OCI-M2 (cell line): ENCODE data around the gene KCTD5.
A peak's percentile ranks its signal among the peaks of the same experiment; 100 is the strongest.
"Not testable (repeated sequence)": the region's sequence is repeated elsewhere in the genome, so short reads cannot be mapped to it uniquely, and the experiment has no call there.

Experiments
- DNase-seq: peaks from one replicate; lab custom pipeline; 2025; ENCODE audit not compliant: unreplicated experiment; lab: John Stamatoyannopoulos, UW

The KCTD5 gene, protein sequence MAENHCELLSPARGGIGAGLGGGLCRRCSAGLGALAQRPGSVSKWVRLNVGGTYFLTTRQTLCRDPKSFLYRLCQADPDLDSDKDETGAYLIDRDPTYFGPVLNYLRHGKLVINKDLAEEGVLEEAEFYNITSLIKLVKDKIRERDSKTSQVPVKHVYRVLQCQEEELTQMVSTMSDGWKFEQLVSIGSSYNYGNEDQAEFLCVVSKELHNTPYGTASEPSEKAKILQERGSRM

DNA sequence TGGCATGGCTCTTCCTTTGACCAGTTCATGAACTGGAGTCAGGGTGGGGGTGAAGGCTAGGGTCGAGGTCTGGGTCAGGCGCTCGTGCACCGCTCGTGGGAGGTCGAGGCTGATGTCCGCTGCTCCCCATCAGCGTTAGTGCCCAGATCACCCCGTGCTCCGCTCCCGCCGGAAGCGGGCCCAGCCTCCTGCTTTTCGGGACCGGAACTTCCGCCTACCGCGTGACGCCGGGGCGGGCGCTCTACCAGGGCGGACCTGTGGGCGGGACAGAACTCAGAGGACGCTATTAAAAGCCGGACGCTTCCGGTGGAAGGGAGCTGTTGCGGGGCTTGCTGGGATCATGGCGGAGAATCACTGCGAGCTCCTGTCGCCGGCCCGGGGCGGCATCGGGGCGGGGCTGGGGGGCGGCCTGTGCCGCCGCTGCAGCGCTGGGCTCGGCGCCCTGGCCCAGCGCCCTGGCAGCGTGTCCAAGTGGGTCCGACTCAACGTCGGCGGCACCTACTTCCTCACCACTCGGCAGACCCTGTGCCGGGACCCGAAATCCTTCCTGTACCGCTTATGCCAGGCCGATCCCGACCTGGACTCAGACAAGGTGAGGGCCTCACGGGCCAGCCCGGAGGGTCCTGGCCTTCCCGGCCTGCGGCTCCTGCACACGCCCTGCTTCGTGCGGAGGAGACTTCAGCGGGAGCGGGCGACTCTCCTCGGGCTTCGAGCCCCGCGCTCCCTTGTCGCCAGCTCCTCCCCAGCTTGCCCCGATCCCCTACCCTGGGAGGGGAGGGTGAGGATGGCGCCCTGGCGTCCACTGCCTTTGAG, at the start of gene KCTD5:
KCTD5 (plus strand) TSS at position 315 of the 813 bp plus-strand sequence; CDS start at position 341, 26 bp downstream.
- DNase-seq, result peak; percentile 57

DNA sequence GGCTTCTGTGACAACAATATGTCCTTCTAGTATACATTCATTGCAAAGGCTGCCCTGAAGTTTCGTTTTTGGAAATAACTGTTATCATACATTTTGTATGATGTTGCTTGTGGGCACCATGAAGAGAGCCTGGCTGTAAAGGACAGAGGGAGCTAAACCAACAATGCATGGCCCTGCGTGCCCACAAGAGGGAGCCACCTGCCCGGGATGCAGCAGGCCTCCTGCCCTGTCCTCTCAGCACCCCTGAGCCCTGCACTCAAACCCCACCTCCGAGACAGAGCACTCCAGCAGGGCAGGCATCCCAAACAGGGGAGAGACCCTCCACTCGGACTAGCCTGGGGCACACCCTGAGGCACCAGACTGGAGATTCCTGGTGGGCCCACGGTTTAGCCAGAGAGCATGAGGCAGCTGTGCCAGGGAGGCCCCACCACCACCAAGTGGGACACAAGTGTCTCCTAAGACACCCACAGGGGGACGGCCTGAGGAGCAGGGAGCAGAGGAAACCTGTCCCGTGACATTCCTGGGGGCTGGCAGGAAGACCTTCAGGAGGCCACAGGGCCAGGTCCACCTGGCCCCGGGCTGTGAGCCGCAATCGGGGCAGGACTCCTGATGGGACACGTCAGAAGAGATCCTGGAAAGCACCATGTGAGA, 43.1 kb upstream of the KCTD5 start:
- not testable (repeated sequence) for DNase-seq

DNA sequence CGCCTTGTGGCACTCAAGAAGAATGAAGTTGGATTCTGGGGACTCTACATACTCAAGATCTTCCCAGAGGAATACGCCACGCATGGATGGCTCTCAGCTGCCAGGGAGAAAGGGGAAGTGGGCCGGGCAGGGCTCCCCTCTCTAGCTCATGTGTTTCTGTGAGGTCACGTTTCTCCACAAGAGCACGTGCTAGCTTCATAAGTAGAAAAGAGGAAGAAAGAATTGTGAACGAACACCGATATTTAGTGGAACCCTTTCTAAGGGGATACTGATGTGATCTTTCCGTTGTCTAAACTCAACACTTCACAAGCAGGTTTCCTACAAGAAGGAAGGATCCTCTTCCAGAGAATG, 42.6 kb upstream of the KCTD5 start:
- not testable (repeated sequence) for DNase-seq

DNA sequence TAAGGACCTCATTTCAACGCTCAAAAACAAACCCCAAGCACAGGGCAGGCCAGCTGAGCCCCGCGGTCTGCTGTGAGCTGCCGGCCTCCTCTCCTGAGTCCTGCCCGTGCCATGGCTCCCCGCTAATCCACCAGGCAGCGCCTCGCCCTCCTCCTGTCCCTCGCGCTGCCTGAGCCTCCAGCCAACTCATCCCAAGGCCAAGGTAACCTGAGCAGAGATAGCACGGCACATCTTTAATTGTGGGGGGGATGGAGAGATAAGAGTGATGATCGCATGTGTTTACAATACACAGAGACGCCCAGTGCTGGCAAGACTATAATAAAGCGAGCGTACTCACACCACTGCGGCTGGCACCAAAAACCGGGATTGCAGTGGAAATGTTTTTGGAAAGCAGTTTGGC, 39.8 kb upstream of the KCTD5 start:
- not testable (repeated sequence) for DNase-seq

DNA sequence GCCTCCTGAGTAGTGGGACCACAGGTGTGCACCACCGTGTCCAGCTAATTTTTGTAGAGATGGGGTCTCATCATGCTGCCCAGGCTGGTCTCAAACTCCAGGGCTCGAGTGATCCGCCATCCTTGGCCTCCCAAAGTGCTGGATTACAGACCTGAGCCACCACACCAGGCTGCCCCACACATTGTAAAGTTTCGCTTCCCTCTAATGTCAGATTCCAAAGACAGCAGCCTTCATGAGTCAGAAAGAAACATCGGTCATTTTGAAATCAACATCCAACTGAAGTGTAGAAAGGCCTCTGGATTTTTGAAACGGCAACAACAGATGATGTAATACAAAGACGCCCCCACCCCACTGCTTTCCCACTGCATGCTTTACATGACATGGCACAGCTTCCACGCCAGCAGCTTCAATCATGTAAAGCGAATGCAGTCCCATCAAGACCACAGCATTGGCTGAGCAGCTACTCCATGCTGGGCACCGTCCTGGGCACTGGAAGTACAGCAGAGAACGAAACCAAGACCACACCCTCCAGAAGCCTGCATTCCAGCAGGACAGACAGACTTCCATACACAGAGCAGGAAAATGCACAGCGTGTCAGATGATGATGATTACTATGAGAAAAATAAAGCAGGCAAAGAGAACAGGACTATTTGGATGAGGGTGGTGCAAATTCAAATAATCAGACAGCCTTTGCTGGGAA, 37.4 kb upstream of the KCTD5 start:
- not testable (repeated sequence) for DNase-seq

DNA sequence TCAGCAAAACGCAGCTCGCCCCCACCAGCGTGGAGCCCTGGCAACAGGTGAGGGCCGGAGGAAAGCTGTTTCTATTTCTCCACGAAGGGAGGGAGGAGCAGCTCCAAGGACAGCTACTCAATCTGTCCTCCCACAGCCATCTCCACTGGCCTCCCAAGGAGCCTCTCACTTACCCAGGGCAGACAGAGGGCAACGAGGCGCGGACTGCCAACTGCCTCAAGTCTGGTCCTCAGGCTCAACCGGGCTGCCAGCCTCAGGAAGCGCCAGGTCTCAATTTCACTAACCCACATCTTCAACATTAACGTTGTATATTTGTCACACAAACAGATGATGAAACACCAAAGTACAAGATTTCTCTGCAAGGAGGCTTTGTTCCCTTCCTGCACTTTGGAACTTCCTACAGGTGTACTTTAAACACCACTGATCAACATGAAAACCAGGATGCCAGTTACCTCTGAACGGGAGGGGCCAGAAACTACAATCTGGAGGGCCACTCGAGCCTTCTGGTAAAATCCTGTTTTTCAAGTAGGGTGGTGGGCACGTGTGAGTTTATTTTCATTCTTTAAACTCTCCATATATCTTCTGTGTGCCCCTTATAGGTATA, 31.0 kb upstream of the KCTD5 start:
- not testable (repeated sequence) for DNase-seq

DNA sequence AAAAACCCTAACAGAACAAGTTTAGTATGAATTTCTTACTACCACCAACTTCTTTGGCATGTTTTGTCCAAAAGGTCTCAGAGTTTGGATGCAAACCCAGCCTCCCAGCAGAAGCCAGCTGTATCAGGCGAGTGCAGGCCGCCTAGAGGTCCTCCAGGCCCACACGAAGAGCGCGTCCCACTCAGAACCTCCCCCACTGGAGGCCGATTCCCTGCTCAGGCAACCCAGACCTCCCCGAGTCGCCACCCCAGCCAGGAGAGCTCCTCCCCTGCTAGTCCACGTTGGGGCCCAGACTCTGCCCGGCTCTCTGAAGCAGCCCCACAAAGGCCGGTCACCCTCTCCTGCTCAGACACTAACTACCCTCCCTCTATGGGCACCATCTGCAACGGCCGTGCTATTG, 28.4 kb upstream of the KCTD5 start:
- DNase-seq, result not testable (repeated sequence)

DNA sequence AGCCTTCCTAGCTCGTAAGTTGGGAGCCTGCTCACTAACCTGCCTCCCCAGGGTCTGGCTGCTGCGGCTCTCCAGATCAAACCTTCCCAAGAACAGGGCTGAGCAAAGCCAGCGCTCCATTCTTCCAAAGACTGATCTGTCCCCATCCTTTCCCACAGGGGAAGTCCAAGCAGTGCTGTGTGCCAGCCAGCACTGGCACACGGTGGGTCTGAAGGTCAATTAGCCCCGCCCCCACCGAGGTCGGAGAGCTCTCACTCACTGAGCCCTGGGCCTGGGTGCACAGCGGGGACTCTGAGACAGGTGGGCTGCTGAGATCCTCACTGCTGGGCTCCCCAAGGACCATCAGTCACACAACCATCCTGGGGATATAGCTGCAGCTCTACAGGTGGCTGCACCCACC, 27.4 kb upstream of the KCTD5 start:
- DNase-seq, result not testable (repeated sequence)

DNA sequence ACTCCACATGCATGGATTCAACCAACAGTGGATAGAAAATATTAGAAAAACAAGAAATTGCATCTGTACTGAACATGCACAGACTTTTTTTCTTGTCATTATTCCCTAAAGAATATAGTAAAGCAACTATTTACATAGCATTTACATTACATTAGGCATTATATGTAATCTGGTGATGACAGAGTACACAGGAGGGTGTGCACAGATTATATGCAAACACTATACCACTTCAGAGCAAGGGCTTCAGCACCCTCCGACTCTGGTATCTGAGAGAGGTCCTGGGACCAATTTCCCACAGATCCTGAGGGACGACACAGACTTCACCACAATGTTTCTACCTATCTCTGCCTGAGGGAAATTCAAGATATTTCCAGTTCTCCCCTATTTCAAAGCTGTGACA, 25.3 kb upstream of the KCTD5 start:
- no peak for DNase-seq

DNA sequence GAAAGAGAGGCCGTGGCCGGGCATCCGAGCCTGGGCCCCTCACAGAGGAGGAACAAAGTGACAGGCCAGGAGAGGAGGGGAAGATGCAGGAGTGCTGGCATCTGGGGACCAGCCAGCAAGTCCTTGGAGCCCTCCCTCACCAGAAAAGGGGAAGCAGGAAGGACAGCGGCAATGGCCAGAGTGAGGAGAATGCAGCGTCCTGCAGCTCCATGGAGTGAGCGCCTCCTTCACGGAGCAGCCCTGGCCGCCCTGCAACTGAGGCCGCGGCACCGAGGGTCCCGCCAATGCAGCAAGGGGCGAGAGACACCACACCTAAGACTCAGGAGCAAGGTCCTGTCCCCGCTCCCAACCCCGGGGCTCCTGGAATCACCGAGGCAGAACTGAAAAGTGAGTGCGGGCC, 24.5 kb upstream of the KCTD5 start:
- DNase-seq, result not testable (repeated sequence)

DNA sequence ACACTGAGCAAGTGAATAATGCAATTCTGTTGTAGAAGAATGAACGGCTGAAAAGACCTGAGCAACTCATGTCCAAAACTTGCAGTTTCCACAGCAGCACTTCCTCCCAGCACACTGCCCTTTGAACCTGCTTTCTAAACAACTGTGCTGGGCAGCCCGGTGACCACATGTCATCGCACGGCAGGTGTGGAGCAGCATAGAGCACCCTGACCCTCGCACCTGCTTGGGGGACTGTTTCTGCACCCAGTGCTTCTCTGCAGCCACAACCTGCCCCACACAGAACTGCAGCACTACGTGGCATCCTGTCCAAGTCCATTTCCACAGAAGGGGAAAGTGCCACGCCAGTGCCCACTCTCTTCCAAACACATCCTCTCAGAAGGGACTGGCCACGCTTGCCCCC, 22.8 kb upstream of the KCTD5 start:
- DNase-seq, result not testable (repeated sequence)

DNA sequence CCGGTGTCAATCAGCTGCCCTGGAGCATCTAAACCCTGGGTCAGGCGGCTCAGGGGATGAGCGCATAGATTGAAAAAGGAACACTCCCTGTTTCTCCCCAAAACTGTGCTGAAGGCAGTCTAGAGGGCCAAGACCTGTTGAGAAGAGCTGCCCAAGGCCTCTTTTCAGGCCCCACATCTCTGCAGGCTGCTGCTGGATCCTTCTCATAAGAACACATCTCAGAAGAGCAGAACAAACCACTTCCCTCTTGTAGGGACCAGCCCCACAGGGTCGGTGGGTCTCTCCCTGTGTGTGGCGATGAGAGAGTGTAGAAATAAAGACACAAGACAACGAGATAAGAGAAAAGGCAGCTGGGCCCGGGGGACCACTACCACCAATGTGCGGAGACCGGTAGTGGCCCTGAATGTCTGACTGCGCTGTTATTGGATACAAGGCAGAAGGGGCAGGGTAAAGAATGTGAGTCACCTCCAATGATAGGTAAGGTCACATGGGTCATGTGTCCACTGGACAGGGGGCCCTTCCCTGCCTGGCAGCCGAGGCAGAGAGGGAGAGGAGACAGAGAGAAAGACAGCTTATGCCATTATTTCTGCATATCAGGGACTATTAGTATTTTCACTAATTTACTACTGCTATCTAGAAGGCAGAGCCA, 22.2 kb upstream of the KCTD5 start:
- DNase-seq, result not testable (repeated sequence)

DNA sequence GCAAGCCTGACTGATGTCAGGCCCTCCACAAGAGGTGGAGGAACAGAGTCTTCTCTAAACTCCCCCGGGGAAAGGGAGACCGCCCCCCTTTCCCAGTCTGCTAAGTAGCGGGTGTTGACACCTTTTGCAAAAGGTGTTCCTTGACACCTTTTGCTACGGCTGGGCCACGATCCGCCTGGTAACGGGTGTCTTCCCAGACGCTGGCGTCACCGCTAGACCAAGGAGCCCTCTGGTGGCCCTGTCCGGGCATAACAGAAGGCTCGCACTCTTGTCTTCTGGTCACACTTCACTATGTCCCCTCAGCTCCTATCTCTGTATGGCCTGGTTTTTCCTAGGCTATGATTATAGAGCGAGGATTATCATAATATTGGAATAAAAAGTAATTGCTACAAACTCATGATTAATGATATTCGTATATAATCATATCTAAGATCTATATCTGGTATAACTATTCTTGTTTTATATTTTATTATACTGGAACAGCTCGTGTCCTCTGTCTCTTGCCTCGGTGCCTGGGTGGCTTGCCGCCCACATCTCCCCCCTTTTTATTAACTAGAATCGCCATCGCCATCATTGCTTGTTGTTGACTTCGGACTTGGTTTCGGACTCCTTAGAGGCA, 21.5 kb upstream of the KCTD5 start:
- not testable (repeated sequence) for DNase-seq

DNA sequence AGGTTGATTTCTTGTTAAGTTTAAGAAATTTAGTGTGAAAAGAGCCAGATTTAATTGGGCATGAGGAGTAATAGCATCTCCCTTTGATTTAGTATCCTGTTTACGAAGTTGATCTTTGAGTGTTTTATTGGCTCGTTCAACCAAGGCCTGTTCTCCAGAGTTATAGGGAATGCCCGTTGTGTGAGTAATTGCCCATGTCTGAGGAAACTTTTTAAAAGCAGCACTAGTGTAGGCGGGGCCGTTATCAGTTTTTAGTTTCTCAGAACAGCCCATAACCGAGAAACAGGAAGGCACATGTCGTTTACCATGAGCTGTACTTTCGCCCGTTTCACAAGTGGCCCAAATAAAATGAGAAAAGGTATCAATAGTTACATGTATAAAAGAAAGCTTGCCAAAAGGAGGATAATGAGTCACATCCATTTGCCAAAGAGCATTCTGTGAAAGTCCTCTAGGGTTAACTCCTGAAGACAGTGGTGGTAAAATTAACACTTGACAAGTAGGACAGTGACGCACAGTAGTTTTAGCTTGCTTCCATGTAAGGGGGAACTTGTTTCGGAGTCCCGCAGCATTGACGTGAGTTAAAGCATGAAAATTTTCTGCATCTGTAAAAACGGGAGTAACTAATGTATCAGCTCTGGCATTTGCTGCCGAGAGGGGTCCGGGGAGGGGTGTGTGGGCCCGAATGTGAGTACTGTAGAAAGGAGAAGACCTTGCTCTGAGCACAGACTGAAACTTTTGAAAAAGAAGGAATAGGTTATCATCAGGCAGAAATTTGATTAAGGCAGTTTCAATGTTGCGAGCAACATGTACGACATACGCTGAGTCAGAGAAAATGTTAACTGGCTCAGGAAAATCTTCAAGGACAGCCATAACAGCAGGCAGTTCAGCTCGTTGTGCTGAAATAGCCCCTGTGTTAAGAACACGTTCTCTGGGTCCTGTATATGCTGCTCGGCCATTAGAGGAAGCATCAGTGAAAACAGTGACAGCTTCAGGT, 18.5 kb upstream of the KCTD5 start:
- peak; percentile 62 for DNase-seq

DNA sequence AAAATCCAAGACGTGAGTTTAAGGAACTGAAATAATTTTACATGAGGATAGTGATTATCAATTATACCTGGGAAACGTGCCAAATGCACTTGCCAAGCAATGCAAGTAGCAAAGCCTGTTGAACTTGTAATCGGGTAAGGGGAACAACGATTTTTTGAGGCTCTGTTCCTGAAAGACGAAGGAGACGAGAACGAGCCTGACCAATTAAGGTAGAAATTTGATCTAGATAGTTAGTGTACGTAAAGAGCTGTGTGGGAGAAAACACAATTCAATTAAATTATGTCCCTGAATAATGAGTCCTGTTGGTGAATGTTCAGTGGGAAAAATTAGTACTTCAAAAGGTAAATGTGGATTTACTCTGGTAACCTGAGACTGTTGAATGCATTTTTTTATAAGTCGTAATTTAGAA, 17.7 kb upstream of the KCTD5 start:
- DNase-seq, result no peak

DNA sequence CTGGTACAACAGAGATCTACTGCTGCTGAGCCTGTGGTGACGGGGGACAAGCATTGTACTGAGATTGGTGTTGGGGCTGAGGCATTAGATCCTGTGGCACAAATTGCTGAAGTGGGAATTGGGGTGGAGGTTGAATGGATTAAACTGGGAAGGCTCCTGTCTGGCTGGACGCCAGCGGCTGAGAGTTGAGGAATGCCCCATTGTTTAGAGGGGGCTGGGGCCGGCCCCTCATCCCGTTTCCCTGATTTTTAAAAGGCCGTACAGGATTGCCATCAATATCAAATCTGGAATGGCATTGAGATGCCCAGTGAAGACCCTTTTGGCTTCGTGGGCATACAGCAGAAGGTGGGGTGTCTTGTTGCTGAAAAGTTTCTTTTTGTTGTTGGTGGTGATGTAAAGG, 15.7 kb upstream of the KCTD5 start:
- DNase-seq, result not testable (repeated sequence)

DNA sequence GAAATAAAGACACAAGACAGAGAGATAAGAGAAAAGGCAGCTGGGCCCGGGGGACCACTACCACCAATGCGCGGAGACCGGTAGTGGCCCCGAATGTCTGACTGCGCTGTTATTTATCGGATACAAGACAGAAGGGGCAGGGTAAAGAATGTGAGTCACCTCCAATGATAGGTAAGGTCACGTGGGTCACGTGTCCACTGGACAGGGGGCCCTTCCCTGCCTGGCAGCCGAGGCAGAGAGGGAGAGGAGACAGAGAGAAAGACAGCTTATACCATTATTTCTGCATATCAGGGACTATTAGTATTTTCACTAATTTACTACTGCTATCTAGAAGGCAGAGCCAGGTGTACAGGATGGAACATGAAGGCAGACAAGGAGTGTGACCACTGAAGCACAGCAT, 12.7 kb upstream of the KCTD5 start:
- DNase-seq, result not testable (repeated sequence)

DNA sequence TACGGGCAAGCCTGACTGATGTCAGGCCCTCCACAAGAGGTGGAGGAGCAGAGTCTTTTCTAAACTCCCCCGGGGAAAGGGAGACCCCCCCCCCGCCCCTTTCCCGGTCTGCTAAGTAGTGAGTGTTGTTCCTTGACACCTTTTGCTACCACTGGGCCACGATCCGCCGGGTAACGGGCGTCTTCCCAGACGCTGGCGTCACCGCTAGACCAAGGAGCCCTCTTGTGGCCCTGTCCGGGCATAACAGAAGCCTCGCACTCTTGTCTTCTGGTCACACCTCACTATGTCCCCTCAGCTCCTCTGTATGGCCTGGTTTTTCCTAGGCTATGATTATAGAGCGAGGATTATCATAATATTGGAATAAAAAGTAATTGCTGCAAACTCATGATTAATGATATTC, 12.3 kb upstream of the KCTD5 start:
- DNase-seq, result not testable (repeated sequence)

DNA sequence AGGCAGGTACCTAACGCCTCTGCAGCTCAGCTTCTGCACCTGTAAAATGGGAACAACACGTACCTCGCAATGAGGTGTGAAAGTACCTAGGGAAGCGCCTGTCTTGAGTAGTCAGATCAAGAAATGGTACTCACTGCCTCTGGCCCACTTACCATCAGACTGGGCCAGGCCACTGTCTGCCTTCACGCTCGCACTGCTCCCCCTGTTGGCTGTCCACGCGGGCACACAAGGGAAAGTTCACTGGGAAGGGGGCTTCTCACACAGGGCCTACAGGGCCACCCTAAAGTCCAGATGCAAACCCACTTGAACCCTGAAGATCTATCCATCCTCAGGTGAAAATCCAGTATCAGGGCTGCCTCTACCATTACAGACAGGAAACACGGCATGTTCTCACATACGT, 11.1 kb upstream of the KCTD5 start:
- DNase-seq, result not testable (repeated sequence)
